Body of pancreas (tissue), 4 donors: ENCODE measurements around the gene CCZ1. TPM values are rescaled to one million over a fixed set of nuclear protein-coding genes. Genes with fewer than 3 reads are reported as not detected.
"Not testable (repeated sequence)": the region's sequence is repeated elsewhere in the genome, so short reads cannot be mapped to it uniquely, and the experiment has no call there.

Source experiments
- ATAC-seq: fragments of 150-250 bp; one replicate; pipeline ENCODE4 v1.9.1; 2016
- DNase-seq, 4 donors: peaks; one replicate each; pipeline ENCODE4 v3.0.0-alpha.2; 2019
- H3K27ac ChIP-seq, 4 donors: fragments of 200-600 bp; sonication (generic); 1 replicate in 3 of 4; 2 replicates in 1 of 4; pipeline versions ENCODE4 v1.5.1 to v1.6.1; 2016 to 2019; ENCODE audit warnings: mild to moderate bottlenecking in 1 of 4, mixed read lengths in 1 of 4, moderate library complexity in 1 of 4
- H3K27me3 ChIP-seq, 2 donors: fragments of 200-600 bp; sonication (generic); one replicate each; pipeline ENCODE4 v1.6.0; 2016; ENCODE audit warnings: mild to moderate bottlenecking in 1 of 2
- H3K36me3 ChIP-seq, 2 donors: fragments of 200-600 bp; sonication (generic); replicated peaks in 1 of 2; 2 replicates each; pipeline ENCODE4 v1.5.1; 2016; ENCODE audit warnings: low read depth in 2 of 2; ENCODE audit not compliant: insufficient read depth in 1 of 2
- H3K4me1 ChIP-seq: fragments of 200-600 bp; sonication (generic); one replicate; pipeline ENCODE4 v1.6.0; 2016
- H3K4me3 ChIP-seq, 2 donors: fragments of 200-600 bp; sonication (generic); 1 replicate in 1 of 2; 2 replicates in 1 of 2; pipeline ENCODE4 v1.5.1; 2016 to 2019
- H3K9me3 ChIP-seq, 3 donors: fragments of 200-600 bp; sonication (generic); 1 replicate in 2 of 3; 2 replicates in 1 of 3; pipeline ENCODE4 v1.5.1; 2016
- WGBS, 2 donors: methylation state at CpG; one replicate each; pipeline ENCODE4 v1.1.5; 2017; 5-methylcytosine and 5-hydroxymethylcytosine counted together
- intact Hi-C: fragments of 100-400 bp; cut with DNase I; formaldehyde crosslinking; loops from one replicate; pipeline ENCODE4 v1.15.1; 2023
- small RNA-seq: library from RNA; depleted of rRNA; stranded (forward); fragments of <200 nt; gene quantifications from one replicate; pipeline ENCODE3, GENCODE V24; 2016
- total RNA-seq, 2 donors: library from RNA; depleted of rRNA; stranded (reverse); fragments of >200 nt; gene quantifications; one replicate each; pipeline ENCODE4 v1.1.0, GENCODE V29; 2016

Gene CCZ1
- total RNA-seq, 2 donors from 2014 or later: 16.5 to 43.8 TPM

DNA sequence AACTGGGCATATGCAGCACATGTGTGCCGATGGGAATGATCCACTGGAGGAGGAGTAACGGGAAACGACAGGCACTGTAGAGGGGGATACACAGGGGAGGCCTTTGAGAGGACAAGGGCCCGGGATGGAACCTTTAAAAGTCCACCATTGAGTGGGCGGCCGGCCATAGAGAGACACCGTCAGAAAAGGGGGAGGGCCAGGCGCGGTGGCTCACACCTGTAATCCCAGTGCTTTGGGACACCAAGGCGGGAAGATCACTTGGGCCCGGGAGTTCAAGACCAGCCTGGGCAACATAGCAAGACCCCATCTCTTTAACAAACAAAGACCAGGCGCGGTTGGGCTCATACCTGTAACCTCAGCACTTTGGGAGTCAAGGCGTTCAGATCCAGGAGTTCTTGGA lies 32.7 kb downstream of the CCZ1 start:
- intact Hi-C loops, H3K4me1 ChIP-seq, ATAC-seq, H3K4me3 ChIP-seq, H3K27ac ChIP-seq, H3K36me3 ChIP-seq, H3K27me3 ChIP-seq, H3K9me3 ChIP-seq: not testable (repeated sequence)
- WGBS, 2 donors: 98% methylated on average over 12 to 14 of the region's 14 CpGs
- peak in 1 of 4 donors; percentile 14 for DNase-seq

DNA sequence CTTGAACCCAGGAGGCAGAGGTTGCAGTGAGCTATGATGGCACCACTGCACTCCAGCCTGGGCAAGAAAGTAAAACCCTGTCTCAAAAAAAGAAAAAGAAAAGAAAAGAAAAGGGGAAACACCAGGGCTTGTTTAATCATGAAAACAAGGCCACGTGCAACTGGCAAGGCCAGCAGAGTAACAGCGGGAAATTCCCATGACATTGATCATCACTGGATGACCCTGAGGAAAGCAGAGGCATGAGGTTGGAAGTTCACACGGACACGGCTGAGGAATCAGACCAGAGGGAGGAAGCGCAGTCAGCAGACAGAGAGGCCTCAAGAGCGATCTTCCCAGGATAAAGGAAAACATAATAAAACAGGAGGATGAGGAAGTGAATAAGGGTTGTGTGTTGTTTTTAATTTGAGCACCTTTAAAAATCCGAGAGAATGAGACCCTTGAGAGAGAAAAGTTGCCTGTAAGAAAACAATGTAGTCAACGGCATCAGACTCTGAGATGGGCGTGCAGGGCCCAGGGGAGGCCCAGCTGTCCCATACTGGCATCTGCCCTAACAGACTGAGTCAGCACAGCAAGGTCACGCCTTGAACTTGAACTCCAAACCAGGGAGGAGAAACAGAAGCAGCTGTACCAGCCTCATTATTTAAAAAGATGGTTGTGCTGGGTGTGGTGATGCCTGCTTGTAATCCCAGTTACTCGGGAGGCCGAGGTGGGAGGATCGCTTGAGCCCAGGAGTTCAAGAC lies 33.5 kb downstream of the CCZ1 start:
- H3K36me3 ChIP-seq, H3K9me3 ChIP-seq, intact Hi-C loops, H3K4me3 ChIP-seq, H3K4me1 ChIP-seq, H3K27ac ChIP-seq, H3K27me3 ChIP-seq: not testable (repeated sequence)
- peak; percentile 75 for ATAC-seq
- WGBS, 2 donors: 46 to 56% methylated on average over 7 of the region's 13 CpGs
- DNase-seq: peak; percentile 17 to 39 (median 28)

DNA sequence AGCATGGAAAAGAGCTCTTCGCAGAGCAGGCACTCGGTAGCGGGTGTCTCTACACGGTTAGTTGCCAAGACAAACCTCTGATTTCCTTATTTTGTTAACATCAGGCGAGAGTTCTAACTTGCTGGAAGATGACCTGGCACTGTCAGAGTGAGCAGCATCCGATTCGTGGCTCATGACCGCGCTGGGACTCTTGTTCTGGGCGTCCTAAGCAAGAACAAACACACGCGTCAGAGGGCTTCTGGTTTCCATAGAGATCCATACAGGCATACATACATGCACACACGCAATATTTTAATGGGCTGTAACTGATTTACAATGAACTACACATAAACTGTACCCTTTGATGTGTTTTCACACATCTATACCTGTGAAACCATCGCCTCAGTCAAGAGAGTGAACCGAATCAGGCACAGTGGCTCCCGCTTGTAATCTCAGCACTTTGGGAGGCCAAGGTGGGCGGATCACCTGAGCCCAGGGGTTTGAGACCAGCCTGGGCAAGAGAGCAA lies 36.5 kb downstream of the CCZ1 start:
- H3K4me1 ChIP-seq, ATAC-seq, H3K36me3 ChIP-seq, intact Hi-C loops, H3K4me3 ChIP-seq, DNase-seq, H3K27me3 ChIP-seq, H3K9me3 ChIP-seq, H3K27ac ChIP-seq: not testable (repeated sequence)
- WGBS, 2 donors: no CpG with 5 or more reads among the region's 17 CpGs

DNA sequence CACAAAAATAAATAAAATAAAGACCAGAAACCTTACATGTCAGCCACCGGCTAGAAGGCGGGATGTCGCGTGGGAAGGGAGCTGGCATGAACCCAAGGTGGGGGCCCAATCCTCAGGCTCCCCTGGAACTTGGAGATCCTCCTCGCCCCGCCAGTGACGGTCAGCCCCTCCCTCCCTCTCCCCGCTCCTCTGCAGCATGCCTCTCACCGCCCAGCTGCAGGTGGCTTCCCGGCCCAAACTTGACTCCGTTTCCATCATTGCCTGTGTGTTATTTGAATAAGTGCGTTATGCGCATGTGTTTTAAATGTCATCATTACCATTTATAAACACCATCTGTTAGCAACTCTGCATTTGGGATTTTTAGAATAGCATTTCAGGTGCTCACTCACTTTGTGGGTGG lies 64.7 kb downstream of the CCZ1 start:
- H3K27me3 ChIP-seq, ATAC-seq, intact Hi-C loops, H3K27ac ChIP-seq, H3K36me3 ChIP-seq, DNase-seq, H3K9me3 ChIP-seq, H3K4me3 ChIP-seq, H3K4me1 ChIP-seq: not testable (repeated sequence)
- 100% methylated on average over 5 of the region's 13 CpGs; no CpG with 5 or more reads in 1 of the 2 donors for WGBS, 2 donors

DNA sequence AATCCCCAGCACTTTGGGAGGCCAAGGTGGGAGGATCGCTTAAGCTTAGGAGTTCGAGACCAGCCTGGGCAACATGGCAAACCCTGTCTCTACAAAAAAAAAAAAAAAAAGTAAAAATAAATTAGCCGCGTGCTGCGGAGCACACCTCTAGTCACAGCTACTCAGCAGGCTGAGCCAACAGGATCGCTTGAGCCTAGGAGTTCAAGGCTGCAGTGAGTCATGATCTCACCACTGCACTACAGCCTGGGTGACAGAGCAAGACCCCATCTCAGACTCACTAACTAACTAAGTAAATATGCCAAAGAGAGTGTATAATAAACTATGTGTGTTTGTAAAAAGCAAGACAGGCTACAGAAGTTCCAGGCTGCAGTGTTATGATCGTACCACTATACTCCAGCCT lies 65.3 kb downstream of the CCZ1 start:
- H3K36me3 ChIP-seq, DNase-seq: not testable (repeated sequence)

DNA sequence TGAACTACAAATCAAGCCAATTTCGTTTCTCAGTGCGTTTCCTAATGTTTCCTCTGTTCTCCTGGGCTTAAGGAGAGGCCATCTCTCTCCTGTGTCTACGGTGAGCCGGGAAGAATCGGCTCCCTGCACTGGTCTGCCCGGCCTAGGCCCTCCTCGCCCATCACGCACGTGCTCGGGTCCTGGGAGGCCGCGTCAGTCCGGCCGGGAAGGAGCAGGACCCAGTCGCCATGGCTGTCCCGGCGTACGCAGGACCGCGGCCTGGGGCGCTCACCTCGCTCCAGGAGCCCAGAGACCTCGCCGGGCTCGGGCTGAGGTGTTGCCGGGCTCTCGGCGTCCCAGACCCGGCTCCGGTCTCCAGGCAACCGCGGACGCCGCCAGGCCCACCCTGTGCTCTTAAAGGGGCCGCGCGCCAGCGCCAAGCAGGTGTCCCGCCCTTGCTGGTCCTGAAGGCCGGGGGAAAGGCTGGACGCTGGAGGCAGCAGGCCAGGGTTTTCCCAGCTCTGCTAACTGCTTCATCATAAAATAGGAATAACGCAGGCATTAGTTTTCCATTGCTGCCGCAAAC lies 71.9 kb downstream of the CCZ1 start, which contains the start of gene RSPH10B:
Gene RSPH10B (minus strand): TSS at position 343 of the 565 bp plus-strand sequence. CDS start 3,573 bp downstream, outside the sequence.
- ATAC-seq, H3K36me3 ChIP-seq, H3K9me3 ChIP-seq, DNase-seq, H3K4me1 ChIP-seq, H3K4me3 ChIP-seq, intact Hi-C loops, H3K27me3 ChIP-seq, H3K27ac ChIP-seq: not testable (repeated sequence)
- no CpG with 5 or more reads among the region's 43 CpGs for WGBS, 2 donors

More for the DNA sequence above, 65.3 kb downstream of the CCZ1 start:
- WGBS, 2 donors: 79 to 83% methylated on average over 2 to 4 of the region's 7 CpGs
- H3K4me3 ChIP-seq, H3K9me3 ChIP-seq, intact Hi-C loops, H3K4me1 ChIP-seq, H3K27me3 ChIP-seq, H3K27ac ChIP-seq, ATAC-seq: not testable (repeated sequence)

DNA sequence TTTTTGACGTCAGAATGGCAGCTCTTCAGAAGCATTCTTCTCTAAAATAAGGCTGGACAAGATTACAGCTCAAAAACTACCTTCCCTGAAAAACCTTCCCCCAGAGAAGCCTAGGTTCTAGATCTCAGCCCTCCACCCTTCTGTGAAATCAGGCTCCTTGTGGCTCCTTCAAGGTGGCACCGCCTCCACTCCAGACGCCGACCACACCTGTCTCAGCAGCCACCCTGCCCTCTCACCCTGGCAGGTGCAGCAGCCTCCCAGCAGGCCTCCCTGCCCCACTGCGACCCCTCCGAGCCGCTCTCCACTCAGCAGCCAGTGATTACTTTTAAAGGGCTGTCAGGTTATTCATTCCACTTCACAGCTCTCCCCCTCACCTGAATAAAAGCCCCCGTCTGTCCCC lies 75.0 kb downstream of the CCZ1 start:
- DNase-seq, ATAC-seq, H3K4me1 ChIP-seq, intact Hi-C loops, H3K4me3 ChIP-seq, H3K36me3 ChIP-seq, H3K27me3 ChIP-seq, H3K27ac ChIP-seq, H3K9me3 ChIP-seq: not testable (repeated sequence)
- no CpG with 5 or more reads among the region's 8 CpGs for WGBS, 2 donors

Small RNAs within 50 kb of the gene (small RNA-seq; reads per million reads assigned to genes)
- gene RN7SL556P: not detected

Other genes with a start within 250 kb of the CCZ1 start
- gene RNF216, start 117.1 kb upstream of the CCZ1 start, total RNA-seq: 10 to 100 TPM; 17.4 to 31.6 TPM
- gene OCM, start 17.9 kb upstream of the CCZ1 start, total RNA-seq: not detected
- not detected for gene RSPH10B, start 72.0 kb downstream of the CCZ1 start, total RNA-seq
- gene PMS2, start 110.3 kb downstream of the CCZ1 start, total RNA-seq: 1 to 10 TPM; 6.2 to 6.6 TPM
- gene AIMP2, start 110.5 kb downstream of the CCZ1 start, total RNA-seq: 10 to 100 TPM; 10.9 to 15.2 TPM
- gene ANKRD61, start 132.6 kb downstream of the CCZ1 start, total RNA-seq: not detected
- gene EIF2AK1, start 160.4 kb downstream of the CCZ1 start, total RNA-seq: 100 to 1,000 TPM in 1 of 2 donors, 10 to 100 TPM in 1; 53.2 to 239 TPM
- gene USP42, start 206.2 kb downstream of the CCZ1 start, total RNA-seq: 1 to 10 TPM; 7.8 to 9.9 TPM